LoVo (cell line): Measurements from ENCODE around the gene SRSF6.
"Not testable (repeated sequence)": the region's sequence is repeated elsewhere in the genome, so short reads cannot be mapped to it uniquely, and the experiment has no call there.

Source experiments
- DNase-seq: peaks from one replicate; pipeline ENCODE4 v3.0.0-alpha.2; 2016; ENCODE audit warnings: low spot score

The SRSF6 gene

DNA sequence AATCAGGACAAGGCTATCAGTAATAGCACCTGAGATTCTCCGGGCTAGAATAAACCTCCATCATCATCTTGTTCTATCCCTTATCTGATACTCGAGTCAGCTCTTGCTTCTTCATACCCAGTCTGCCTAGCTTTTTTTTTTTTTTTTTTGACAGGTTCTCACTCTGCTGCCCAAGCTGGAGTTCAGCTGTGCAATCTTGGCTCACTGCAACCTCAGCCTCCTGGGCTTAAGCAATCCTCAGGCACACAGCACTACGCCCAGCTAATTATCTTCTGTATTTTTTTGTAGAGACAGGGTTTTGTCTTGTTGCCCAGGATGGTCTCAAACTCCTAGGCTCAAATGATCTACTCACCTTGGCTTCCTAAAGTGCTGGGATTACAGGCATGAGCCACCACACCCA, 19.5 kb downstream of the SRSF6 start:
- DNase-seq, result no peak

DNA sequence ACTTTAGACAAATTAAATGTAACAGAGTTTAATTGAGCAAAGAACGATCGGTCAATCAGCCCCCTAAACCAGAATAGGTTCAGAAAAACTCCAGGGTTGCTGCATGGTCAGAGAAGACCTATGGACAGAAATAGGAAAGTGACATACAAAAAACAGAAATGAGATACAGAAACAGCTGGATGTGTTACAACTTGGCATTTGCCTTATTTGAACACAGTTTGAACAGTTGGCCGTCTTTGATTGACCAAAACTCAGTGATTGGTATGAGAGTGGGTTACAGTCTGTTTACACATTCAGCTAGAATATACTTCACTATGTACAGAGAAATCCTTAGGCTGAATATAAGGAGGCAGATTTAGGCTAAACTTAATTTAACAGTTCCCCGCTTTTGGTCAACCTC, 19.9 kb downstream of the SRSF6 start:
- DNase-seq, result no peak

DNA sequence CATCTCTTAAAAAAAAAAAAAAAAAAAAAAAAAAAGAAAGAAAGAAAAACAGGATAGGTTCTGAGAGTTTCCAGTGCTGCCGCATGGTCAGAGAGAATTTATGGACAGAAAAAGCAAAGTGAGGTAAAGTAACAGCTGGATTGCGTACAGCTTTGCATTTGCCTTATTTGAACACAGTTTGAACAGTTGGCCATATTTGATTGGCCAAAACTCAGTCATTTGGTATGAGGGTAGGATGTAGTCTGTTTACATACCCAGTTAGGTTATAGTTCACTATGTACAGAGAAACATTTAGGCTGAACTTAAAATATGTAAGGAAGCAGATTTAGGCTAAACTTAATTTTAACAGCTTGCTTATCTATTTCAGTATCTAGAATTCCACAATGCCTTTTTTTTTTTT, 32.3 kb downstream of the SRSF6 start:
- DNase-seq, result no peak

DNA sequence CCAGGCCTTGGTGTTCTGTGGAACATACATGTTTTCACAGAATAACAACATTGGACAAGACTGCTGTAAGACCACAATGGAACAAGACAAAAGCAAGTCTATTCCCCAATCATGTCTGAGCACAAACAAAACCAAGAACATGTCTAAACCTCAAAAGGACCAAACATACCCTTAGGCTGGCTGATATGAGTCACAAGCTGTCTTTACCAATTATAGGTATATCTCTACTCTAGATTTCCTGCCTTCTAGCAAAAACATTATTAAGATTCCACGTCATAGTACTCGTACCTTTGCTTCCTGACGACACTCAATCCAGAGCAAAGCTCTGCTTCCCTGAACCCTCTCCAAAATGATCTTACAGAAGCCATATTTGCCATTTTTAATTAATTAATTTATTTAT, 34.4 kb downstream of the SRSF6 start:
- no peak for DNase-seq

DNA sequence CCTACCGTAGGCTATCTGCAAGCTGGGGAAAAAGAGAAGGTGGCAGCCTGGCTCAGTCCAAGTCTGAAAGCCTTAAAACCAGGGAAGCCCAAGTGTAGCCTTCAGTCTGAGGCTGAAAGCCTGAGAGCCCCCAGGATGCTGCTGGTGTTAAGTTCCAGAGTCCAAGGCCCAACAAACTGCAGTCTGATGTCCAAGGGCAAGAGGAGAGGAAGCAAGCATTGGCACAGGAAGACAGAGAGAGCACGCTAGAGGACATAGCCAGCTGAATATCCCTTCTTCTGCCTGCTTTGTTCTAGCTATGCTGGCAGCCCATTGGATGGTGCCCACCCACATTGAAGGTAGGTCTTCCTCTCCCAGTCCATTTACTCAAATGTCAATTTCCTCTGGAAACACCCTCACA, 37.7 kb downstream of the SRSF6 start:
- DNase-seq, result no peak

DNA sequence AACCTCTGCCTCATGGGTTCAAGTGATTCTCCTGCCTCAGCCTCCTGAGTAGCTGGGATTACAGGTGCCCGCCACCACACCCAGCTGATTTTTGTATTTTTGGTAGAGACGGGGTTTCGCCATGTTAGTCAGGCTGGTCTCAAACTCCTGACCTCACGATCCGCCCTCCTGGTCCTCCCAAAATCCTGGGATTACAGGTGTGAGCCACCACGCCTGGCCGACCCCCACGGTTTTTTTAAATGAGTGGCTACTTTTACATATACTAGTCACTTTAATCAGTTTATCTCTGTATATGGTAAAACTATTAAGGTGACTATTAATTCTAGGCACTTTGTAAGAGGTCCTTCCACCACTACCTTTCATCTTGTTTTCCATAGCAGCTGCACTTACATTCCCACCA, 44.3 kb downstream of the SRSF6 start:
- not testable (repeated sequence) for DNase-seq

DNA sequence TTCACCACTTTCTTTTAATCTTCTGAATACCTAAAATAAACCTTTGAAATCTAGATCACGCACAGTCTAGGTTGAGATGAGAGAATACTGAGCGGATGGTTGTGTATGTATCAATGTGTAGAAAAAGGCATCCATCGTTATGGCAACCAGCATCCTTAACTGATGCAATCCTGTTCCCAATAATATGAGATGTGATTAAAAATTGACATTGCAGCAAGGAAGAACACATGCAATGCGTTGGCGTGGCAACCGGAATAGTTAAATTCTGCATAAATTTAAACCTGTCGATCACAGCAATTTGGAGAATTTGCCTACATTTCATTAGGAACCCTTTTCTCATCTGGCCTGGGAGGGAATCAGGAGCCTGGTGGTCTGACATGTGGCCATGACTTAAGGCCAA, 48.5 kb downstream of the SRSF6 start:
- no peak for DNase-seq

DNA sequence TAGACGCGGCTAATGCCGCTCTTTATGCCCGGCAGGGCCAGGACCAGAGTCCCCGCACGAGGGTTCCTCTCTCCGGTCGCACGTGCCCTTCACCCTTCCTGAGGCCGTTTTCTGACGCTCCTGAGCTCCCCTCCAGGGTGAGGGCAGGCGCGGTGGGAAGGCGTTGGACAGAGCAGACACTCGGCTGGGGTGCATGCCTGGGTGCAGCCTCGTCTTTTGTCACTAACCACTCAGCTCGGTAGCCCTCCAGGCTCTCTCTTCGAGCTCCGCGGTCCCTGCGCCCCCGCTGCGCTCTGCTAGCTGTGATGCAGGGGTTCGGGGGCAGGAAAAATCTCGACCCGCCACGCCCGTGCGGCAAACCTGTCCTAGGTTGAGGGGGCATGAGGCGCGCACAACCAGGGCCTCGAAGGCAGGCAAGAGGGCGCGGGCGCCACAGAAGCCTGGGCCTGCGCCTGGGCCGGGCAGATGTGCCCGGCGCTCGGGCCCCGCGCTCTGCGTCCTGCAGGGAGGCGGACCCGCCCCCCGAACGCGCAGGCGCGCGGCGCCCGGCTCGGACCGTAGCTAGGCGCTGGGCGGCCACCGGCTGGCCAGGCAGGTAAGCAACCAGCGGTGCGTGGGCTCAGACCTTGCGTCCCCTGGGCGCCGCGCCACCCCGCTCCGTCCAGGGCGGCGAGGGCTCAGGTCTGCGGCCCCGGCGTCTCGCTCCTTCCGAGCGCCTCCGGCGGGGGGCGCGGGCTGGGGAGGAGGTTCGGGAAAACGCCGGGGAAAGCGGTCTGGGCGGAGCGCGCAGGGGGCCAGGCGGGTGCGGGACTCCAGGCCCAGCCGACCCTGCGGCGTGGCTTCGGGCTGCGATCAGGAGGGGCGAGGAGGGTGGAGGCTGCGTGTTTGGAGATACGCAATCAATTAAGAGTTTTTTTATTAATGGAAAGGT, 49.7 kb downstream of the SRSF6 start, which contains the start of gene L3MBTL1:
TSS of gene L3MBTL1 (plus strand) at position 548 of the 931 bp plus-strand sequence. CDS start 5,807 bp downstream, outside the sequence.
- peak; percentile 52 for DNase-seq

DNA sequence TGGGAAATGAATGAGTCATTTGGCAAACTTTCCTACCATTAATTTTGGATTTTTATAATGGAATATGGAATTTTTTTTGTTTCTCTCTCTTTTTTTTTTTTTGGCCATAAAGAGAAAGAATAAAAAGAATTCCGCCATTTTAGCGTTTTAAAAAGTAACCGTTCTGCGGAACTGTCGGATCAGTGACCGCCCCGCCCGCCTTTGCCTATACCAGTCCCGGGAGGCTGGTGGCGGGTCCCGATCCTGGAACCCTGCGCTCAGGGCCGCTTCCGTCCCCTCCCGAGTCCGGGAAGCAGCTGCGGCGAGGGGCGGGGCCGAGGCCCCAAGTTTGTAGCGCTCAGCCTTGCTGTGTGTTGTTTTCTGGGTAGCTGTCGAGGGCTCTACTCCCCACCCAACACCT, 50.4 kb downstream of the SRSF6 start:
- DNase-seq, result no peak

DNA sequence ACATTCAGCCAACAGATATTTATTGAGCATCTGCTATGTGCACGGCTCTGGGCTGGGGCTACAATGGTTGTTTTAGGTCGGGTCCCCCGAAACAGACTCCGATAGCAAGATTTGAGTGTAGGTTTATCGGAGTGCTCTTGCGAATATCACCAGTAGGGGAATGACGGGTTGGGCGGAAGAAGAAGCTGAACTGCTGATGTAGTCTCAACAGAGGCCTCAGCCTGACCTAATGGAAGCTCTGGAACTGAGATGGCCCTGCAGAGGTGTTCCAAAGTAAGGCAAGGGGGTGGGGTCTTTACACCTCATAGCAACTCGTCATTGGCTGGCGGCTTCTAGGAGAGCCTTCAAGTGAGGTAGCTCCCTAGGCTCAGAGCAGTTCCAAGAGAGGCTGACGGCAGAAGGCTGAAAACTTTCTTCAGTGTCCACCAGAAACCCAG, 50.9 kb downstream of the SRSF6 start:
- DNase-seq, result no peak

DNA sequence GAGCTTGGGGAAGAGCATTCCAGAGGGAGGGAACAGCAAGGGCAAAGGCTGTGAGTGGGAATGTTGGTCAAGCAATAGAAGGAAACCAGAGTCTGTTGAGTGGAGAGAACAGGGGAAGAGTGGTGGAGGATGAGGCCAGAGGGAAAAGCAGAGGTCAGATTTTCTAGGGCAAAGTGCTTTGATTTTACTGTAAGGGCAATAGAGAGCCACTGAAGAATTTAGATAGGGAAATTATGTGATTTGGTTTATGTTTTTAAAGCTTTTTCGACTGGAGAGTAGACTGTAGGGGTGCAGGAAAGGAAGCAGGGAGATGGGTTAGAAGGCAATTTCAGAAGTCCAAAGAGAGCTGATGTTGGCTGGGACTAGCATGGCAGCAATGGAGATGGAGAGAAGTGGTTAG, 54.2 kb downstream of the SRSF6 start:
- DNase-seq, result no peak

DNA sequence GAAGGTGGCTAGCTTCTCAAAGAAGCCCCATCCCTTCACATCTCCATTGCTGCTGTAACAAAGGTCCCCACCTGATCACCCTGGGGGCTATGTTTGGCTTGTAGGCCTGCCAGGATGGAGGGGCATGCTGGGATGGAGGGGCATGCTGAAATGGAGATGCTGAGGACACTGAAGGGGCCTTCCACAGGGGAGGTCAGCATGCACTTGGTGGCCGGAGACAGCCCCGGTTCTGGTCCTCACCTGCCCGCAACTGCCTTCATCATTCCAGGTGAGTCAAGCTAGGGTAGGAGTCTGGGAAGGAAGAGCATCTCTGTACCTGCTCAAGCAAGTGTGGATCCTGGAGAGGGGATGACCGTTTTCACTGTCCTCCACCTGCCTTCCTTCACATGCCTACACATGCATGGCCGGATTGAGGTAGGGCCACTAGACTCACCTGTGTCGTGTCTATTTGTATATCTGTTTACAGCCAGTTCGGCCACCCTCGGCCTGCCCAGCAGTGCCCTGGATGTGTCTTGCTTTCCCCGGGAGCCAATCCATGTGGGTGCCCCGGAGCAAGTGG, 55.8 kb downstream of the SRSF6 start:
- no peak for DNase-seq
